COLO829 (cell line): ENCODE results near the gene LRCH1.
A peak's percentile ranks its signal among the peaks of the same experiment; 100 is the strongest.

Experiments
- DNase-seq: peaks from one replicate; pipeline ENCODE4 v3.0.0; 2012; ENCODE audit warnings: low spot score

Gene LRCH1

GRCh38 chr13:46535002-46535401, 18.0 kb upstream of the LRCH1 start:
- no peak for DNase-seq

- DNase-seq = no peak
These were observed 17.1 kb upstream of the LRCH1 start for GRCh38 chr13:46535825-46536224.

- no peak for DNase-seq
These were observed 16.6 kb upstream of the LRCH1 start for GRCh38 chr13:46536341-46536740.

- no peak for DNase-seq
These were observed 13.7 kb upstream of the LRCH1 start for GRCh38 chr13:46539231-46539630.

GRCh38 chr13:46541210-46541609, 11.8 kb upstream of the LRCH1 start:
- no peak for DNase-seq

- no peak for DNase-seq
These were observed 10.1 kb upstream of the LRCH1 start for GRCh38 chr13:46542833-46543232.

GRCh38 chr13:46543287-46543686, 9.7 kb upstream of the LRCH1 start:
- no peak for DNase-seq

- DNase-seq = no peak
These were observed 8.8 kb upstream of the LRCH1 start for GRCh38 chr13:46544208-46544607.

- DNase-seq = no peak
These were observed 8.2 kb upstream of the LRCH1 start for GRCh38 chr13:46544811-46545210.

GRCh38 chr13:46546084-46546768, 6.7 kb upstream of the LRCH1 start:
- no peak for DNase-seq

GRCh38 chr13:46550822-46551221, 2.1 kb upstream of the LRCH1 start:
- DNase-seq = no peak

- DNase-seq = peak; percentile 66
These were observed 1.3 kb upstream of the LRCH1 start for GRCh38 chr13:46551410-46552302.

GRCh38 chr13:46552303-46552682, 677 bp upstream of the LRCH1 start:
- no peak for DNase-seq

- DNase-seq = no peak
These were observed 533 bp downstream of the LRCH1 start for GRCh38 chr13:46553521-46553885.

GRCh38 chr13:46553886-46554858, 1.2 kb downstream of the LRCH1 start:
- DNase-seq = peak; percentile 62

GRCh38 chr13:46554951-46555350, 2.0 kb downstream of the LRCH1 start:
- DNase-seq = no peak

GRCh38 chr13:46555722-46556417, 2.9 kb downstream of the LRCH1 start:
- no peak for DNase-seq

GRCh38 chr13:46556418-46556779, 3.4 kb downstream of the LRCH1 start:
- no peak for DNase-seq

- DNase-seq = no peak
These were observed 6.4 kb downstream of the LRCH1 start for GRCh38 chr13:46559272-46559805.

- DNase-seq = no peak
These were observed 7.8 kb downstream of the LRCH1 start for GRCh38 chr13:46560778-46561177.

- no peak for DNase-seq
These were observed 8.3 kb downstream of the LRCH1 start for GRCh38 chr13:46561286-46561685.

GRCh38 chr13:46561691-46562090, 8.7 kb downstream of the LRCH1 start:
- no peak for DNase-seq
